Spleen (tissue), 11 donors: ENCODE results near the gene ZNF23. TPM values are rescaled to one million over a fixed set of nuclear protein-coding genes. Genes with fewer than 3 reads are reported as not detected.

Source experiments
- DNase-seq: peaks from one replicate; pipeline ENCODE4 v3.0.0-alpha.2; 2020
- H3K27ac ChIP-seq, 8 donors: fragments of 200-600 bp; sonication (generic) in 7 of 8; 1 replicate in 4 of 8; 2 replicates in 4 of 8; pipeline versions ENCODE4 v1.5.0 to v1.8.0; 2016 to 2021; ENCODE audit warnings: inconsistent platforms in 4 of 8, mild to moderate bottlenecking in 4 of 8, moderate library complexity in 1 of 8
- H3K27me3 ChIP-seq, 7 donors: fragments of 200-600 bp; sonication (generic) in 6 of 7; replicated peaks in 1 of 7; 1 replicate in 4 of 7; 2 replicates in 3 of 7; pipeline versions ENCODE4 v1.5.0 to v1.8.0; 2016 to 2021; ENCODE audit warnings: inconsistent platforms in 3 of 7, mild to moderate bottlenecking in 1 of 7
- H3K36me3 ChIP-seq, 6 donors: fragments of 200-600 bp; sonication (generic) in 5 of 6; 1 replicate in 4 of 6; 2 replicates in 2 of 6; pipeline versions ENCODE4 v1.5.0 to v1.8.0; 2016 to 2021; ENCODE audit warnings: inconsistent platforms in 2 of 6
- H3K4me1 ChIP-seq, 6 donors: fragments of 200-600 bp; sonication (generic) in 5 of 6; 1 replicate in 3 of 6; 2 replicates in 3 of 6; pipeline versions ENCODE4 v1.5.0 to v1.8.0; 2016 to 2021; ENCODE audit warnings: inconsistent platforms in 3 of 6
- H3K4me3 ChIP-seq, 8 donors: fragments of 200-600 bp; sonication (generic) in 7 of 8; 1 replicate in 4 of 8; 2 replicates in 4 of 8; pipeline versions ENCODE4 v1.5.0 to v1.8.0; 2016 to 2021; ENCODE audit warnings: inconsistent platforms in 4 of 8, mild to moderate bottlenecking in 4 of 8, moderate library complexity in 2 of 8
- H3K9me3 ChIP-seq, 8 donors: fragments of 200-600 bp; sonication (generic) in 7 of 8; 1 replicate in 4 of 8; 2 replicates in 4 of 8; pipeline versions ENCODE4 v1.5.0 to v1.8.0; 2016 to 2021; ENCODE audit warnings: inconsistent platforms in 4 of 8
- CTCF ChIP-seq, 11 experiments: fragments of 200-600 bp in 7 of 11; fragments of 450-650 bp in 4 of 11; sonication (generic) in 4 of 11; IDR thresholded peaks in 8 of 11; conservative IDR thresholded peaks in 3 of 11; 1 replicate in 7 of 11; 2 replicates in 4 of 11; pipeline versions ENCODE4 v1.4.0 to v1.8.0; 2016 to 2021; ENCODE audit warnings: antibody characterized with exemption in 11 of 11, inconsistent platforms in 4 of 11, mild to moderate bottlenecking in 1 of 11
- POLR2A ChIP-seq, 3 donors: fragments of 450-650 bp; IDR thresholded peaks; one replicate each; pipeline ENCODE4 v1.5.1; 2017; ENCODE audit warnings: antibody characterized with exemption in 3 of 3, mild to moderate bottlenecking in 1 of 3
- POLR2AphosphoS5 ChIP-seq, 3 donors: sonication (generic); formaldehyde crosslinking; IDR thresholded peaks; one replicate each; pipeline ENCODE4 v1.5.1; 2017; ENCODE audit warnings: antibody characterized with exemption in 3 of 3
- WGBS, 5 donors: extraction: QIAGEN DNeasy Blood & Tissue Kit in 3 of 5; methylation state at CpG; one replicate each; pipeline versions ENCODE4 v1.1.5 to v1.1.7; 2013 to 2018; 5-methylcytosine and 5-hydroxymethylcytosine counted together
- intact Hi-C: fragments of 100-400 bp; cut with DNase I; formaldehyde crosslinking; loops from one replicate; pipeline ENCODE4 v1.15.0; 2023; ENCODE audit warnings: low total_unique reads
- polyA plus RNA-seq, 3 donors: library from polyadenylated mRNA; stranded (reverse); fragments of 200-250 nt; gene quantifications; one replicate each; pipeline ENCODE4 v1.2.1, GENCODE V29; 2013
- total RNA-seq, 7 donors: library from RNA; depleted of rRNA in 3 of 7; stranded (reverse); fragments of >200 nt in 3 of 7; fragmentation: NEBNext Ultra II Directional in 4 of 7; extraction: Animal tissue kit (Norgen Biotek cat#: 25700) in 4 of 7; gene quantifications; one replicate each; pipeline versions ENCODE4 v1.1.0 to v1.2.1, GENCODE V29; 2016 to 2021
- donor health status: healthy with polysubstance abuse.
- donor health status: DM: no; HTN: no; CAD: no; lungs with moderate emphysema.
- donor health status: DM: no; HTN: no; CAD: no.
- donor health status: Bipolar disorder and iron deficiency.
- donor health status: healthy.
- donor health status: DM: no; HTN: no; CAD: no.
- donor health status: DM: yes; HTN: yes; CAD: no.

Gene ZNF23
- total and polyA plus RNA-seq, 10 donors = 6.3 to 12.4 (median 10.6) TPM

DNA sequence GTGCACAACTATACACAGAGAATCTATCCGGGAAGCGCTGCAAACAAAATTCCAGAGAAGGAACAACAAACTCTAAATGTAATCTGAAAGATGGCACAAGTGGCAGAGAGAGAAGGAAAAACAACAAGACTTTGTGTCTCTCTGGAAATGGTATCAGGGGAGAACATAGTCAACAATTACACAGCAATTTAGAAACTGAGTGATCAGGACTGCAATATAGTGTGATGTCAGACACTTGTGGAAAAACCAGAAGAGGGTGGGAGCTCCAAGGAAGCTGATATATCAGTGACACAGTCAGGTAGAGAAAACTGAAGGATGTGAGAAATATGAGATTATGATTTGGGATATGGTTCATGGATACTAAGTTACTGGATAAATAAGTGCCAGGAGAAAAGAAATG, 18.9 kb upstream of the ZNF23 start:
- Histone ChIP-seq H3K27me3 (no peaks in the 10 kb centered on the region), H3K4me1 (peaks cover 0 to 28% (median 13%) of the 10 kb centered on the region in 6 donors), H3K36me3 (peaks cover 0 to 30% (median 23%) of the 10 kb centered on the region in 6 donors), H3K9me3 (no peaks in the 10 kb centered on the region), H3K27ac (no peak overlapping the region), H3K4me3 (no peak overlapping the region)
- TF ChIP-seq CTCF (IDR thresholded peaks at IDR 0.05 in 8 of 11, conservative IDR thresholded peaks at IDR 0.05 in 3 of 11) (no peak), POLR2AphosphoS5 (IDR thresholded peaks at IDR 0.05) (no peak), POLR2A (IDR thresholded peaks at IDR 0.05) (no peak)
- 95 to 98% (median 98%) methylated on average over 2 of the region's 2 CpGs for whole genome bisulfite sequencing, 5 donors
- no peak for DNase-seq
- intact Hi-C loops = no loop called here

- no peaks in the 10 kb centered on the region for H3K9me3 ChIP-seq
- peaks cover 0 to 23% (median 8%) of the 10 kb centered on the region in 6 donors for H3K4me1 ChIP-seq
- TF ChIP-seq POLR2AphosphoS5 (IDR thresholded peaks at IDR 0.05) (no peak), POLR2A (IDR thresholded peaks at IDR 0.05) (no peak), CTCF (IDR thresholded peaks at IDR 0.05 in 8 of 11, conservative IDR thresholded peaks at IDR 0.05 in 3 of 11) (peak in 1 of 11 experiments; percentile 8)
- no peaks in the 10 kb centered on the region for H3K27me3 ChIP-seq
- intact Hi-C loops = no loop called here
- DNase-seq = no peak
- no peak overlapping the region for H3K27ac ChIP-seq
- 69 to 87% (median 78%) methylated on average over 3 of the region's 3 CpGs for WGBS, 5 donors
- peaks cover 3 to 45% (median 36%) of the 10 kb centered on the region in 6 donors for H3K36me3 ChIP-seq
- no peak overlapping the region for H3K4me3 ChIP-seq
Observed at GRCh38 chr16:71479420-71479819, 17.4 kb upstream of the ZNF23 start.

DNA sequence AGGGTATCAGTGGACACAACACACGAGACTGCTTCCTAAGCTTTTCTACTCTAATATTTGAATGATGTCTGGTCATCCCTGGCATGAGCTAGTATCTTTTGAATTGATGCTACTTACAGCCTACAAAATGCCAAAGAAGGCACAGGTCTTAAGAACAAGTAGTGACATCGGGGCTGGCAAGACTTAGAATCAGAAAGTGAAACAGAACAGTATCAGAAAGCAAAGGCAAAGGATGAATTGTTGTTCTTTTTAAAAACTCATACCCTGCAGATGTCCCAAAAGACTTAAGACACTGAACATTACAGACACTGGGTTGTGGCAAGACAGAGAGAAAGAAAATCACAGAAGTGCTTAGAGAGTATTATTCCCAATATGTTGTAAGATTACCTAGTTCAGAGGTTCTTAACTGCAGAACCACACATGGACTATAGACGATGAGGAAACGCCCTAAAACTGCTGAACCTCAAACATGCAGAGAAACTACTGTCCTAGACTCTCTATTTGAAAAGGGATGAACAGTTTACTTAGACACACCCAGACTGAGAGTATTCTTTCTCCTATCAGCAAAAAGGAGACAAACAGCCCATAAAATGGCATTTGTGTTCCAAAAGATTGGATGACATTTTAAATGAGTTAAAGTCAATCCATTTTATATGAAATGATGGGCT, 14.5 kb upstream of the ZNF23 start:
- Histone ChIP-seq H3K27ac (no peak overlapping the region), H3K36me3 (peaks cover 3 to 68% (median 37%) of the 10 kb centered on the region in 6 donors), H3K4me3 (no peak overlapping the region), H3K27me3 (no peaks in the 10 kb centered on the region), H3K9me3 (no peaks in the 10 kb centered on the region), H3K4me1 (peaks cover 0 to 4% (median 0%) of the 10 kb centered on the region in 6 donors)
- 87 to 91% (median 90%) methylated on average over 4 of the region's 4 CpGs for WGBS, 5 donors
- DNase-seq = no peak
- intact Hi-C loops = no loop called here
- no peak for TF ChIP-seq POLR2AphosphoS5 (IDR thresholded peaks at IDR 0.05)
- no peak for TF ChIP-seq CTCF (IDR thresholded peaks at IDR 0.05 in 8 of 11, conservative IDR thresholded peaks at IDR 0.05 in 3 of 11)
- no peak for TF ChIP-seq POLR2A (IDR thresholded peaks at IDR 0.05)

DNA sequence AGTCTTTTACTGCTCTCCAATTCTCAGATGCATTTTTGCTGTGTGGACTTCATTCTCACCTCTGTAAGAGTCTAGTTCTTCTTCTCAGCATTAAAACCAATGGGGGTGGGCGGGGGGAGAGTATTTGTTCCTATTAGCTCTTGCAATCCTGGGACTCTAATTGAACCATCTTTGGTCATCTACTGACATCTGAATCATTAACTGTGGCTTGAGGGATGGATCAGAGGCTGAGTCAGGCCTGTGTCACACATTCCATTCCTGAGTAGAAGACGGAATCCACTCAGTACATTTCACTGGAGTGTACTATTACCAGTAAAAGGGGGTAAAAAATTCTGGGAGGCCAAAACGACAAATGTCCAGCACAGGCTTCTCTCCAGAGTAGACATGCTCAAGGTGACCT, 12.8 kb upstream of the ZNF23 start:
- peaks cover 3 to 84% (median 39%) of the 10 kb centered on the region in 6 donors for H3K36me3 ChIP-seq
- TF ChIP-seq POLR2AphosphoS5 (IDR thresholded peaks at IDR 0.05) (no peak), CTCF (IDR thresholded peaks at IDR 0.05 in 8 of 11, conservative IDR thresholded peaks at IDR 0.05 in 3 of 11) (no peak), POLR2A (IDR thresholded peaks at IDR 0.05) (no peak)
- no peaks in the 10 kb centered on the region for H3K27me3 ChIP-seq
- no peaks in the 10 kb centered on the region for H3K4me1 ChIP-seq
- 86 to 96% (median 93%) methylated on average over 3 of the region's 3 CpGs for WGBS, 5 donors
- intact Hi-C loops = no loop called here
- H3K27ac ChIP-seq = no peak overlapping the region
- no peaks in the 10 kb centered on the region for H3K9me3 ChIP-seq
- no peak overlapping the region for H3K4me3 ChIP-seq
- no peak for DNase-seq
